Mesangial cell (primary cell): ENCODE data around the gene RAB14. TPM values are rescaled to one million over a fixed set of nuclear protein-coding genes. Genes with fewer than 3 reads are reported as not detected.

Source experiments
- total RNA-seq: library from RNA; depleted of rRNA; stranded (reverse); fragments of >200 nt; gene quantifications from 2 replicates; pipeline ENCODE4 v1.2.3, GENCODE V29; 2015

RAB14 gene
- 16.6 and 20.2 TPM in 2 replicates for total RNA-seq

DNA sequence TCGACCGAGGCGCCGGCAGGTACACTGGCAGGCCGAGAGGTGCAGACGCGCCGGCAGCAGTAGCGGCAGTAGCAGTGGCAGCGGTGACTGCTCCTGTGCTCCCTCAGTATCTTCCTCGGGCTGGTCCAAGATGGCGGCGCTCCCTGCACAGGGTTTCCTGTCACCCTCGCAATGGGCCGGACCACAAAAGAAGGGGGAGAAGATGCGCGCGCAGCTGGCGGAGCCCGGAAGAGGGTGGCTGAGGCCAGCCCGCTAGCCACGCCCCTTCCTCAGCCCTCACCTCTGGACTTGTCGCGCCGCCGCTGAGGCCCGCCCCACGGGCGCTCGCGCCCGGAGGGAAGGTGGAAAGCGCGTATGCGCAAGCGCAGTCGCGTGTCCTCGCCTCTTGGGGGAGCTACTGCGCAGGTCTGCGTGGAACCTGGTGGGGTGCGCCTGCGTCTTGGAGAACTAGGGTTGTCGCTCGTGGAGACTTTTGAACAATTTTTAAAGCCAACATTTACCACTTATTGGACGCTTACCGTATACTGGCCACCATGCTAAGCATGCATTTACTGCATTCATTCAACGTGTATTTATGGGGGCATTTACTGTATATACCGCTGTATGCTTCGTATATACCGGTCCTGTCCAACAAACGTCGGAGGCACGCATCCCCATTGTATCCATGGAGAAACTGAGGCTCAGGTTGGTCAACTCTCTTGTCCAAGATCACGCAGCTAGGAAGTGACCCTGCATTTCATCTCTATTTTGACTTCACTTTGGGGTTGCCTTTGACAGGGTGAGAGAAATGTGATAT, at the start of gene RAB14:
RAB14 (minus strand) TSS at position 132 of the 796 bp plus-strand sequence. CDS start 8,457 bp downstream, outside the sequence.

Other genes starting within 250 kb of the RAB14 start
- gene C5, start 151.6 kb downstream of the RAB14 start, total RNA-seq, result 0.98 and 1.5 TPM in 2 replicates
- gene CNTRL, start 126.9 kb downstream of the RAB14 start, total RNA-seq, result 3.8 and 6.4 TPM in 2 replicates
- gene GSN, start 66.3 kb upstream of the RAB14 start, total RNA-seq, result 143 and 349 TPM in 2 replicates
- 29.3 and 50.3 TPM in 2 replicates for gene STOM, start 168.4 kb upstream of the RAB14 start, total RNA-seq